Bone marrow (tissue), 2 donors: Measurements from ENCODE around the gene CDH13.

ENCODE experiments used
- DNase-seq, 2 donors: peaks; one replicate each; lab custom pipeline; 2025; lab: John Stamatoyannopoulos, UW

CDH13 gene

DNA sequence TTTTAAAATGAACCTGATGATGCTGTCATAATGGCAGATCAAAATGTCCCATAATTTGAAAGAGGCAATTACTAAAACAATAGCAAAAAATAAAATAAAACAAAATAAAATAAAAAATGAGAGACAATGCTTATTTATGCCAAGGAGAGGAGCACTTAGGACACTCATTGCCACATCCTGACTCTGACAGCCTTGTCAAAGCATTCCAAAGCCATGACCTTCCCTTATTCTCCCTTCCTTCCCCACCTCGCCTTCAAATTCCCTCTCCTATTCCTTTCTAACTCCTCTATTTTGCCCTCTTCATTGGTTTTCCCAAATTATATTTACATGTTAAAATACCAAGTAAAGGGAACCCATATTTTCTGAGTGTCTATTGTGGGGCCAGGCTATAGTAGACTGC, 220.0 kb downstream of the CDH13 start:
- DNase-seq: no peak

DNA sequence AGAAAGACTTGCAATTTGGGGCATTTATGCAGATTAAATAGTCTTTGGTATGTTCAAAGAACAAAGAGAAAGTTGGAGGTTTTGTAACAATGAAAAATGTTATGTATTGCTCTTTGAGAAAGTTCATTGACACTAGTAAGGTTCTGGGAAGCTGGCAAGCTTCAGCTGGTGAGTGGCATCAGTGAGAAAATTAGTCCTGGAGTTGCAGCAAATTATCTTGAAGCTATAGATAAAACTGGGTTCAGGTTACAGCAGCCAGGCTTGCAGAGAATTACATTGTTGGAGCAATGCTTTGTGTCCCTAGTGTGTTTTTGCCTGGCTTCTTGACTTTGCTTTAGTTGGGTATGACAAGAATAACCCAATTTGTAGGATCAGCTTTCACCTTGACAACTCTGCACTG, 221.2 kb downstream of the CDH13 start:
- DNase-seq: no peak

DNA sequence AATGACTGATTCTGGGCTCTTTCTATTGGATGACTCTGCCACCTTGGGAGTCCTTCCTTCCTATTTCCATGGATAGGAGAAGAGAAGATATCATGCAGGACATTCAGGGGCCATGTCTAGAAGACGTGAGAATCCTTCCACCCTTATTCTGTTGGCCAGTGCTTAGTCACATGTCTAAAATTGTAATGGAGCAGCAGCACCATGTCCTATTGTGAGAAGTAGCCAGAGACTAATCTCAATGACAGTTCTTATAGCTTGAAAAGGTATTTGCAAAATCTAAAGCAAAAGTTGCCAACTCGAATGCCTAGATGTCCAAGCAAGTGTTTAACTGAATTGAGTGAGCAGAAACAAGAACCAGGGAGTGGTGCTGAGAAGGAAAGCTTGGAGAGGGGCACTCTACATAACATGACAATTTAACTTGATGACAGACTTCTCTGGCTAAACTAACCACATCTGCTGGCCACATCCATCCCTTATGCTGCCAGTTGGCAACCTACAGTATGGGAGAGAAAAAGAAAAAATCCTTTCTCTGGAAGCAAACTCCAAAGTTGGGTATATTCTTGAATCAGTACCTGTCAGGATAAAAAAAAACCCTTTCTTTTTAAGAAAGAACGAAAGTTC, 225.7 kb downstream of the CDH13 start:
- DNase-seq: no peak

DNA sequence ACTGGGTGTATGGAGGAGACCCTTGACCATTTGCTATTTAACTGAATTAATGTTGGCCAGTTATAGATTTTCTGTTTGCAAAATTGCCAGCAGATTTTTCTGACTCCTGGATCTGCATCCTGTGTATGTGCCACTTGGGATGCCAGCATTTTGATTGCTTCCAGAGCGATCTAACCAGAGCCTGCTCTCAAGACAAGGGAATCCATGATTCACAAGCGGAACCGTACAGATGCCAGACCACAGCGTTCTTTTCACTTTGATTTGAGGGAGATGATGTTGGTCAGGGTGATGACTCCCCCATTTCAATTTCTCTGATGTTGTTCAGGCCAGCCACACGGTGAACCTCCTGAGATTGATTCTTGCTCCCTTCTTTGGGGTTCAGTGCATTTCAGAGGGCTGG, 228.7 kb downstream of the CDH13 start:
- no peak for DNase-seq

DNA sequence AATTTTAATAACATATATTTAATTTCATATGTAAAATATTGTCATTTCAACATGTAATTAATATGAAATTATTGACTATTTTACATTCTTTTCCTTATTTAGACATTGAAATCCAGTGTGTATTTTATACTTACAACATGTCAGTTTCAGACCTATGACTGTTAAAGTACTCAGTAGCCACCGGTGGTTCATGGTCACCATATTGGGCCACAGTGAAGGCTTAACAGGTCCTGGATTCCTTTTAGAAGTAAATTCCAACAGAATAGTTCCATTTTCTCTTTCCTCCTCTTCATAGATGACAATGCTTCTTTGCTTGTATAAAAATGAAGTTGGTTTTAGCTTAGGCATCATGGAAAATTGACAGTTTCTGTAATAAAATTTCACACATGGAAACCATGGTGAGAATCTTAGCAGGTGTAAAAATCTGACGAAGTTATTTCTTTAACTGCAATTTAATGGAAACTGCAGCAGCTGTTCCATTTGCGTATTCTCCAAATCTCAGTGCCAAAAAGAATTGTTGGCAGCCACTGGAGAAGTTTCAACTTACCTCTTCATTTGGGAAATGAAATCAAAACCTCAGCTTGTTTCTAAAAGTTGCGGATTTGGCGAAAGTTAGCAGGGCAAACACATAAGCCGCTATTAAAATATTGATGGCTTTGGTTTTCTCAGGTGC, 231.1 kb downstream of the CDH13 start:
- no peak for DNase-seq

DNA sequence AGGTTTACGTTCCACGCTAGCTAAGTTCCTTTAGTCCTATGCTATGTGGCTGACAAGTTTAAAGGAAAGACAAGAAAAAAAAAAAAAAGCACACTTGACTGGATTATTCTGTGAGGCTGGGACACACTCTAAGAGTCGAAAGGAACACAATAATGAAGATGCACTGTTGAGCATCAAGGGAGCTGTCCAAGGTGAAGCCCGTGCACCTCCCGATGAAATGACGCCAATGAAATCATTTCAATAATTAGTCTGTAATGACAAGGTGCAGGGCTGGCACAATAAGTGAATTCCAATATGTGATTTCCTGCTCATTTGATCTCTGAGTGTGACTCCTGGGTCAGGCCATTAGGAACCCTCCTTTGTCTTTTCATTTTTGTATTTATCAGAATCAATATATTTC, 232.9 kb downstream of the CDH13 start:
- no peak for DNase-seq

DNA sequence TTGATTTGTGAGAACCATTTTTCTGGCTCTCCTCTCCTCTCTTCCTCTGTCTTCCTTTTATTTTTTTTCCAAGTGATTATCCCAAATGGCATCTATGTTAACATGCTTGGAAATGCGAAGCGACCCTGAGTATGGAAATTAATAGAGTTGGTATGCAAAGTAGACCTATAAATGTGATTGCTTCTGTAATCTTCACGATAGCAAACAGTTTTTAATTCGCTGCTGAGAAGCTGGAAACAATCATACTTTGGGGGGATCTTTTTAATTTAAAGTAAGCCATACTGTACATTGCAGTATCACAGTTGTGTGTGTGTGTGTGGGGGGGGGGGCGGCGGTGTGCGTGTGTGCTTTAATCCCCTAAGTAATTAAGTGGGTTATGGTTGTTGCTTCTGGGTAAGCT, 233.3 kb downstream of the CDH13 start:
- no peak for DNase-seq

DNA sequence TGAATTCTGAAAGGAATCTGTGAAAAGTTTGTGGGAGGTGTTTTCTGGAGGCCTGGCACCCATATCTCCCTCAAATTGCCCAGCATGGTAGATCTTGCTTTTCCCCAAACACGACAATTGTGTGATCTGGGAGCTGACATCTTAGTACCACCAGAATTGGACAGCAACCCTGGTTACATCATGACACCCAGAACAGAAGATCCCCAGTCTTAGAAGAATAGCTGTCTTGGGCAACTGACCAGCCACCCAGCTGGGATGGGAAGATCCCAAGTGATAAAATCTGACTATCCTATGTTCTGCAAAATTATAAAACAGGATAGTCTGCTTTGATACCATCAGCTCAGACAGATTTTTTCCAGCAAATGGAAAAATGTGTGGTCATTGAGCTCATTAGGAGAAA, 235.3 kb downstream of the CDH13 start:
- no peak for DNase-seq

DNA sequence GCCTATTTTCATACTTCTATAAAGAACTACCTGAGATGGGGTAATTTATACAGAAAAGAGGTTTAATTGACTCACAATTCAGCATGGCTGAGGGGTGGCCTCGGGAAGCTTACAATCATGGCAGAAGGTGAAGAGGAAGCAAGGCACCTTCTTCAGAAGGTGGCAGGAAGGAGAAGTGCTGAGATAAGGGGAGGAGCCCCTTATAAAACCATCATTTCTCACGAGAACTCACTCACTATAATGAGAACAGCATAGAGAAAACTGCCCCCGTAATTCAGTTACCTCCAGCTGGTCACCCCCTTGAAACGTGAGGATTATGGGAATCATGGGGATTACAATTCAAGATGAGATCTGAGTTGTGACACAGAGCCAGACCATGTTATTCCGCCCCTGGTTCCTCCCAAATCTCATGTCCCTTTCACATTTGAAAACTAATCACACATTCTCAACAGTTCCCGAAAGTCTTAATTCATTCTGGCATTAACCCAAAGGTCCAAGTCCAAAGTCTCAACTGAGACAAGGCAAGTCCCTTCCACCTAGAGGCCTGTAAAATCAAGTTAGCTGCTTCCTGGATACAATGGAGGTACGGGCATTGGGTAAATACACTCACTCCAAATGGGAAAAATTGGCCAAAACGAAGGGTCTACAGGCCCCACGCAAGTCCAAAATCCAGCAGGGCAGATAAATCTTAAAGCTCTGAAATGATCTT, 237.7 kb downstream of the CDH13 start:
- DNase-seq: no peak

DNA sequence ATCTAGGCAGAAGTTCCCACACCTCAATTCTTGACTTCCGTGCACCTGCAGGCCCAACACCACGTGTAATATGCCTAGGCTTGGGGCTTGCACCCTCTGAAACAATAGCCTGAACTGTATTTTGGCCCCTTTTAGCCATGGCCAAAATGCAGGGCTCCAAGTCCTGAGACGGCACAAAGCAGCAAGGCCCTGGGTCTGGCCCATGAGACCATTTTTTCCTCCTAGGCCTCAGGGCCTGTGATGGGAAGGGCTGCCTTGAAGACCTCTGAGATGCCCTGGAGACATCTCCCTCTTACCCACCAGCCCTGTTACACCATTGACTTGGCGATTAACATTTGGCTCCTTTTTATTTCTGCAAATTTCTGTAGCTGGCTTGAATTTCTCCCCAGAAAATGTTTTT, 238.6 kb downstream of the CDH13 start:
- no peak for DNase-seq

DNA sequence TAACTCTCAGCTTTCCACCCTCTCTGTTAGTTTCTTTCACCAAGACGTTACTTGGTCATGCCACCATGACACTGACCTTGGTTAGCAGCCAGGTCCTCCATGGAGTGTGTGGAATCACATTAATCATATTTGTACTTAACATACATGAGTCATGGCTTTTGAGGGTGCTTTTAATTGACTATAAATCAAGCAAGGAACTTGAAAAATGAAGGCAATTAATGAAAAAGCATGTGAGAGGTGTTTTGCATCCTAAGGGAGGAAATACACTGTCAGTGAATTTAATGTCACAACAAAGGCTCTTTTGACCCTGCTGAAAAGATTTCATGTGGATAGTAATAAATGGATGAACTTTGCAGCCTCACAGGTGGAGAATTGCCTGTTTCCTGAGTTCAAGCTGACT, 240.7 kb downstream of the CDH13 start:
- no peak for DNase-seq

DNA sequence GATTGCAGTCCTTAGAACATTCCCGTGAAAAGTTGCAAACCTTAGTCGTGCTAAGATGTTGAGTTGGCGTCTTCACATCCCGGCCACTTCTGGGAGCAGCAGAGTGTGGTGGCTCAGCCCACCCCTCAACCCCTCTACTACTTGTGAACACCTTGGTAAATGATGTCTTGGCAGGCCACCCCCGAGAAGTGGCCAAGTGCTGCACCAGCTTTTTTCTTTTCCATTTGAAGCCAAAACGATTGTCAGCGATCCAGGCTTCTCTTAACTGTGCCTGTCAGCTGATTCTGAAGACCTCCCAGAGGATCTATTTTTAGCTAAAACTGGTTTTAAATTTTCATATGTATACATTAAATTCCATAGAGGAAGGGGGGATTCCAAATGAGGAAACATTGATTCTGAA, 247.5 kb downstream of the CDH13 start:
- DNase-seq: no peak

DNA sequence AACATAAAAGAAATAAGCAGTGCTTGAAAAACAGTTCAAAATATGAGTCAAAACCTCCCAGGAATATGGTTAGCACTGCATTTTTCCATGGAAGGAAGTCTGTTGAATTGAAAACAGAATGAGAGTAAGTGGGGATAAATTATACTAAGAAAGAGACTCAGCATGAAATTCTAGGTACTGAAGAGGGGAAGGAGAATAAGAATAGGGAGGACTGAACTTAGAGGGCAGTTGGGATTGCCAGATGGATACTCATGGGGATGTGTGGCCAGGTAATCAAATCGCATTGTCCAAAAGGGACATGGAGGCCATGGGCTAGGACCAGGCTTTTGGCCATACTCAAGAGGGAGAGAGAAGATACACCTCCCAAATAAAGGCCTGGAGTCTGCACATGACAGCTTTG, 247.9 kb downstream of the CDH13 start:
- DNase-seq: no peak

DNA sequence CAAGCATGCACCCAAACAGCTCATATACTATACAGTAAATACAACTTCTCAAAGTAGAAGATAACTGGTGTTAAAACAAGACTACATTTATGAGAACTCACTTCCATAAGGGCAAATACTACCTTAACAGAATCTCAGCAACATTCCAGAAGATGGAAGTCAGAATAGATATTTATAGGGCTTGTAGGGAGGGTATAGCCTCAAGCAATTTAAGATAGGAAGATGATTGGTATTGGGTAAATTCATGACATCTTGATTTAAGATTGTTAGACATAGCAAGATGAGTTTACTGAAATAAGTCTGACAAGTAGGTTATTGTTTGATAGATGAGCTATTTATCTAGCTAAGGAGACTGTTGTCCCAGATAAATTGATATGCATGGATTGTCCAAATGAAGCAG, 250.2 kb downstream of the CDH13 start:
- no peak for DNase-seq

DNA sequence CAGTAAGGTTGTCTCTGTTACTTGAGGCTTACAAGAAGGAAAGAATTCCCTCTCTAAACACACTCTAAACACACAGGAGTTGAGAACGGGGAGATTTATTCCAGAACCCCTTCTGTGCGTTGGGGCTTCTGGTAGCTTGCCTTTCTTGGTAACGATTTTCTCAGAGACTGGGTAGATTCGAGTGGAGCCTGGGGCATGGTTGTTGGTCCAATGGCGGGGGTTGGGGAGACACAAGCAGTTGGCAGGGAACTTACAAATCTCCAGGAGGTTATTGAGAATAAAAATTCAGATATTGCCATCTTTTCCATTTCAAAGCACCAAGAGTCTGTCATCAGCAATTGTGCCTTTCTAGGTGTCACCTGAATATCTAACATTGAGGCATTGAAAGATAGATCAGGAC, 251.7 kb downstream of the CDH13 start:
- DNase-seq: no peak

DNA sequence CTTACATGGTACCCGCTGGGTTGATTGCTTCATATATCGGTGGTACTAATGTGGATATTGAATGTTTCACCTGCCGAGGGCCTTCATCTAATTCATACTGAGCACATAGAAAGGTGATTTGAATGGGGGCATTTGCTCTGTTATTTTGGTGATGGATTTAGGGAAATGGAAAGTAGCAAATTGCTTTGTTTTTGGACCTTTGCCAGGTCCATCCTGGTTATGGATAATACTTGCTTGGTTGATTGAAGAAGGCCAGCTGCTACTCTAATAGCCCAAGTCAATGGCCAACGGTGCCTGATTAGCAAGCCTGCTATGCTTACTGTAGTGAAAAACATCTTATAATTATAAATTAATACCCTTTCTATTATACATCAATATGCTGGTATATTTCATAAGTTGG, 253.6 kb downstream of the CDH13 start:
- no peak for DNase-seq

DNA sequence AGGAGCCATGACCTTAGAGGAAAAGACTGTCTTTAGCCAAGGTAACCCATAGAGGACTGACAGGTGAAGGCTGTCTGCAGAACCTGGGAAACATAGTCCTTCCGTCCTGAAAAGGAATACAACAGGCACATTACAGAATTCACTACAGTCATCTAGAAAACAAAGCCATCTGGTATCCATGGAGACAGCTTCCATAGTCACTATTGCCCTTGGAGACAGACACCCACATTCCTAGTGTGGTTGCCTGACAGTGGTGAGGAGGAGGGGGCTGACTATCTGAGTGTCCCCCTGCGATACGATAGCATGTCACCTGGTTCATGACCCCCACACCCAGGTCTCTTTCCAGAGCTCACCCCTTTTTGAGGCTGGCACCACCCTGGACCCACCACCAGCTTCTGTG, 254.7 kb downstream of the CDH13 start:
- no peak for DNase-seq

DNA sequence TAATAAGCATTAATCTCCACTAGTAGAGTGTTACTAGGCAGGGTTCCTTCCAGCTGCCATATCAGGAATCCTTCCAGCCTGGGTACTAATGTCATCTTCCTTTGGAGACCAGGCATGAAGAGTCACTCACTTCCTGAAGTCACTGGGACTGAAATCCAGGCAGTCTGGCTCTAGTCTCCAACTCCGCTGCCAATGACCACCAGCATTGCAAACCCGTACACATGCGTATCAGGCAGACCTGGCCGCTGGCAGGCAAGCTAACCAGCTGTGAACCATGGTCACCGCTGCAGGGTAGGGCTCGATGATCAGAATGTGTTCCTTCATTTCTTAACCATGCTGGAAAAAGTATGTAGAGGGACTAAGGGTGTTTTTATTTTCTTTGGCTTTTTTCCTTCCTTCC, 255.5 kb downstream of the CDH13 start:
- no peak for DNase-seq

DNA sequence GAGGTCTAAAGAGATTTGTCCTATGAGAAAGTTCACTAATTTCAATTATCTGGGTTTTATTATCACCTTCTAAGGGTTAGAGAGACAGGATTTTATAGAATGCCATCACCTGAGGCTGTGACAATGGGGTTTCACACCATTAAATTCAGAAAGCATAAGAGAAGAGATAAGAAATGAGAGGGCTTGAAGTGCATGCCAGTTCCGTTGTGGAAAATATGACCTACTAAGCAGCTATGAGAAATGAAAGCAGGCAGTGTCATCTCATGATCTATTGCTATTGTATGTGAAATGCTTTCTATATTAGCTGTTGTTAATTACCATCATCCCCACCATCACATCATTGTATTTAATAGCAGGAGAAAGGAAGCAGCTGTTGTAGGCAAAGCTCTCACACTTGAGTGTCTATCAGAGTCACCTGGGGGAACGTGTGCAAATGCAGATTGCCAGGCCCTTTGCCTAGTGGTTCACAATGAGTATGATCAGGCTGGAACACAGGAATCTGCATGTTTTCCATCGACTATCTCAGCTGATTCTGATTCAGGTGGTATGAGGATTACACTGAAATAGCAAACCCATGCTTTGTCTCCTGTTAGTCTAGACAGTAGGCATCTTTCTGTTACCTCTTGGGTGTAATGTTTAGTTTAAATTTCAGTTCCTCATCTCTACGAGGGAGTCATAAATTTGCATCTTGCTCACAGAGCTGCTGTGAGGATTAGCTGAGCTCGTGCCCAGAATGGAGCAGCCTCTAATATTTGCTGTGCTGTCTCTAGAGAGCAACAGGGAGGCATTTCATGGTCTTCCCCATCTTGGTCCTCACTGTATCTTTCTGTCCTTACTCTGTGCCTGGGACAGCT, 256.4 kb downstream of the CDH13 start:
- no peak for DNase-seq

DNA sequence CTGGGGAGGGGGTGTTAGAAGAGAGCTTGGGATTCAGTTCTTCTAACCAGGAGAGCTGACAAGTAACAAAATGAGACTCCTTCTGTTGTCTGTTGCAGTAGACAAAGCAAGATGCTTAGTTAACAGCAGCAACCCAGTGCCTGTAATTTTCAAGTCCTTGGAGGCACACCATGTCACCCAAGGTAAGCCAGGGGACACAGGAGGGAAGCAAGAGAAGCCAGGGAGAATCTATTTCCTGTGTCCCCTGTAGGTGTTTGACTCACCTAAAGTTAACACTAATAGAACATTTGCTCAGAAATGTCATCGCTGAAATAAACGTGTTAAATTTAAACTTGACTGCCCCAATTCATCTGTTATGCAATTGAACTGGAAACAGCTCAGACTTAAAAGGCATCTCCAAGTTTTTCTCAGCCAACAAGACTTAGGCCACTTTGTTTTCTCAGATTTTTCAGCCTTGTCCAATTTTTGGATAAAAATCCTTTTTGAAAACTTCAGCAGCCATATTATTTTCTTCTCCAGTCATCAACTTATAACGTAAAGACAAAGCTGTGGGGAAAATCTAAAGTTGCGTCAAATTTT, 257.6 kb downstream of the CDH13 start:
- DNase-seq: no peak

DNA sequence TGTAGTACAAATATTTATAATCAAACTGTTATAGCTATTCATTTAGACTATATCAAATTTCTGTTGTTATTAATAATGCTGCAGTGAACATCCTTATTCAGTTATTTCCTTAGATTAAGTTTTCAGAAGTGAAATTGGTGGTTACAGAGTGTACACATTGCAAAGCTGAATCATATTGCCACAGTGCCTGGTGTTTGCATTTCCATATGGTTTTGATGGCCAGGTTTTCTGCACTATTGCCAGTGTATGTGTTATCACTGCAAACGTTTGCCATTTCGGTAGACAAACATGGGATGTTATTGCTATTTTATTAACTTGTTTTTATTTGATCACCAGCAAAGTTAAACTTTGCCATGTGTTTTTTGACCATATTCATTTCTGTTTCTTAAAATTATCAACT, 259.4 kb downstream of the CDH13 start:
- no peak for DNase-seq

DNA sequence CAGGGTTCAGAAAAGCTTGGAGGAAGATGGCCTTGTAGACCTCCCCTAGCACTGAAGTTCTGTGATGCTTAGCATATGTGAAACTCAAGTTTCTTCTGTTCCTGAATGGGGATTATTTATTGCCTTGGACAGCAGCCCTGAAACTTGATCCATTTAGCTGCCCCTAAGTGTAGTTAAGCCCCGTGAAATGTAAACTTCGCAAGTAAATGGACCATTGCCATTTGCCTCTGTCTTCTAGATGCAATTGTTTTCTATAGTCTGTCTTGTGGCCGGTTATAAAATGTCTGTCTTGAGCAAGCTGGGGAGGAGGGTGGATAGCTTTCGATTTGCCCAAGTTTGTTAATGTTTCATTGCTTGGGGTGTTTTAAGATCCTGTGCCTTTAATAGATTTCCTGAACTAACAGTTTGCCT, 261.8 kb downstream of the CDH13 start:
- DNase-seq: no peak
